ENCODE data around the gene MAPKBP1. TPM values are rescaled to one million over a fixed set of nuclear protein-coding genes. Genes with fewer than 3 reads are reported as not detected.

The MAPKBP1 gene
- total RNA-seq, 1 donor, result 22.8 TPM

DNA sequence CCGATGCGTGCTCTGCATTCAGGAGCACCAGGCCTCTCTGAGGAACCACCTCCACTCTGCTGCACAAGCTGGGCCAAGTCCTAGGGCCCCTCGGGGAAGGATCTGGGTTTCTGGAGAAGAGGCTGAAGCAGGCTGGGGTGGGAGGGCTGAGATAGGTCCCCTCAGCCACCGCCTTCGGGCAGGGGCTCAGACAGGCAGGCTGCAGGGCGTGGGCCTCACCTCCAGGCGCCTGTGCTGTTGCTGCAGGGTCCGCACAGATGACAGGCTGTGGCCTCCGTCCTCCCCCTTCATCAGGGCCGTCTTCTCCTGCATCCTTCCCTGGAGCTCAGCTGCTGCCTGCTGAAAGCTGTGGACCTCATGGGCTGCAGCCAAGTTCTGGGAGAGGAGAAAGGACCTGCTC, 79.5 kb downstream of the MAPKBP1 start:
- Histone ChIP-seq H3K9me3 (ENCODE audit: low read depth, low read length) (no peaks in the 10 kb centered on the region), H3K79me2 (ENCODE audit: insufficient read depth, low read length) (no peaks in the 10 kb centered on the region), H3K27me3 (ENCODE audit: insufficient read depth, low read length) (peaks cover 24% of the 10 kb centered on the region), H2AFZ (ENCODE audit: low read length) (no peak overlapping the region), H3K4me3 (ENCODE audit: insufficient read depth, low read length) (no peak overlapping the region), H3K4me1 (ENCODE audit: insufficient read depth, low read length) (no peaks in the 10 kb centered on the region), H3K27ac (ENCODE audit: low read depth, low read length) (no peak overlapping the region), H3K36me3 (ENCODE audit: insufficient read depth, low read length) (no peaks in the 10 kb centered on the region), H3K4me2 (ENCODE audit: insufficient read depth, low read length) (no peak overlapping the region), H4K20me1 (ENCODE audit: insufficient read depth, low read length) (peaks cover 1% of the 10 kb centered on the region)
- TF ChIP-seq, protein P1, sequence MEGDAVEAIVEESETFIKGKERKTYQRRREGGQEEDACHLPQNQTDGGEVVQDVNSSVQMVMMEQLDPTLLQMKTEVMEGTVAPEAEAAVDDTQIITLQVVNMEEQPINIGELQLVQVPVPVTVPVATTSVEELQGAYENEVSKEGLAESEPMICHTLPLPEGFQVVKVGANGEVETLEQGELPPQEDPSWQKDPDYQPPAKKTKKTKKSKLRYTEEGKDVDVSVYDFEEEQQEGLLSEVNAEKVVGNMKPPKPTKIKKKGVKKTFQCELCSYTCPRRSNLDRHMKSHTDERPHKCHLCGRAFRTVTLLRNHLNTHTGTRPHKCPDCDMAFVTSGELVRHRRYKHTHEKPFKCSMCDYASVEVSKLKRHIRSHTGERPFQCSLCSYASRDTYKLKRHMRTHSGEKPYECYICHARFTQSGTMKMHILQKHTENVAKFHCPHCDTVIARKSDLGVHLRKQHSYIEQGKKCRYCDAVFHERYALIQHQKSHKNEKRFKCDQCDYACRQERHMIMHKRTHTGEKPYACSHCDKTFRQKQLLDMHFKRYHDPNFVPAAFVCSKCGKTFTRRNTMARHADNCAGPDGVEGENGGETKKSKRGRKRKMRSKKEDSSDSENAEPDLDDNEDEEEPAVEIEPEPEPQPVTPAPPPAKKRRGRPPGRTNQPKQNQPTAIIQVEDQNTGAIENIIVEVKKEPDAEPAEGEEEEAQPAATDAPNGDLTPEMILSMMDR (IDR thresholded peaks at IDR 0.05; ENCODE audit: extremely low read depth, low read depth, low read length), result no peak
- DNase-seq (ENCODE audit: insufficient read length, low spot score, missing footprints), result no peak

DNA sequence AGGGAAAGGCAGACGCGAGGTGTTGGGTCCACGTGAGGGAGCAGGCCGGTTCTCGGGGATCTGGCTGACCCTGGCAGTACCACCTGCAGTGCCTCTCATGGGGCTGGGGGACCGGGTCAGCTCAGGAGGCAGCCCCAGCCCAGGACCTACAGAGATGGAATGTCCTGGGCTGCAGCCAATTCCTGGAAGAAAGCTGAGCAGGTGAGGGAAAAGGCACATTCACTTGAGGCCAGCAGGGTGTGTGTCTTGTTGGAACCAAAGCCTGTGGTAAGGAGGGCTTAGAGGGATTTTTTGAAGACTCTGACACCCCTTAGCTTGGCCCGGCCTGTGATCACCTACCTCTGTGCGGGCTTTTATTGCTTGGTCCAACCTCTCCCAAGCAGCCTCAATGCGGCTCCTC, 80.2 kb downstream of the MAPKBP1 start:
- TF ChIP-seq, protein P1 (IDR thresholded peaks at IDR 0.05; ENCODE audit: extremely low read depth, low read depth, low read length), result no peak
- Histone ChIP-seq H3K36me3 (ENCODE audit: insufficient read depth, low read length) (no peaks in the 10 kb centered on the region), H3K4me1 (ENCODE audit: insufficient read depth, low read length) (no peaks in the 10 kb centered on the region), H3K79me2 (ENCODE audit: insufficient read depth, low read length) (no peaks in the 10 kb centered on the region), H3K27ac (ENCODE audit: low read depth, low read length) (no peak overlapping the region), H2AFZ (ENCODE audit: low read length) (no peak overlapping the region), H3K9me3 (ENCODE audit: low read depth, low read length) (no peaks in the 10 kb centered on the region), H4K20me1 (ENCODE audit: insufficient read depth, low read length) (no peaks in the 10 kb centered on the region), H3K4me3 (ENCODE audit: insufficient read depth, low read length) (no peak overlapping the region), H3K4me2 (ENCODE audit: insufficient read depth, low read length) (no peak overlapping the region), H3K27me3 (ENCODE audit: insufficient read depth, low read length) (peaks cover 24% of the 10 kb centered on the region)
- DNase-seq (ENCODE audit: insufficient read length, low spot score, missing footprints), result no peak

DNA sequence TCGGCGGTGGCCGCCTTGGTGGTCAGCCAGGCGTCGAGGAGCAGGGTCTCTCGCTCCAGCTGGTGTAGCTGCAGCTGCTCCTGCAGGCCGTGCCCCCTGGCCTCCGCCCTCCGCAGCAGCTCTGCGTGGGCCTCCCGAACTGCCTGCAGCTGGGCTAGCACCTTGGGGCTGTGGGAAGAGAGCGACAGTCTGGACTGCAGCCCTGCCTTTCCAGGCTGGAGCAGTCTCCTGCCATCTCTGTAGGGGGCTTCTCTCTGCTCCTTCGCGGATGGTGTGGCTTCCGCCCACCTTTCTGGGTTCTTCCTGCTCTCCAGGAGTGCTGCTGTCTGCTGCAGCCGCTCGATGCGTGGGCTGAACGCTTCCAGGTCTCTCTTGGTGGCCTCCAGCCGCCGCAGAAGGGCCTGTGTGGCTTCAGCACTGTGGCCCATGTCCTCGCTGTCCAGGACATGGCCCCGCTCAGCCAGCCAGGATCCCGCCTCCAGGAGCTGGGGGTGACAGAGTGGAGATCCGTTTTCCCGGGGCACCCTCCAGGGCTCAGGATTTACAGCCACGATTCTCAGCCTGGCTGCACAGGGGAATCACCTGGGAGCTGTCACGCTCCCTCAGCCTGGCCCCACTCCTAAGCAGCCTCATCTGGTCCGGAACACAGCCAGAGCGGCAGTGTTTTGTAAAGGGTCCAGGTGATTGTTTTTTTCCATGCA, 81.1 kb downstream of the MAPKBP1 start:
- H2AFZ ChIP-seq (ENCODE audit: low read length), result no peak overlapping the region

DNA sequence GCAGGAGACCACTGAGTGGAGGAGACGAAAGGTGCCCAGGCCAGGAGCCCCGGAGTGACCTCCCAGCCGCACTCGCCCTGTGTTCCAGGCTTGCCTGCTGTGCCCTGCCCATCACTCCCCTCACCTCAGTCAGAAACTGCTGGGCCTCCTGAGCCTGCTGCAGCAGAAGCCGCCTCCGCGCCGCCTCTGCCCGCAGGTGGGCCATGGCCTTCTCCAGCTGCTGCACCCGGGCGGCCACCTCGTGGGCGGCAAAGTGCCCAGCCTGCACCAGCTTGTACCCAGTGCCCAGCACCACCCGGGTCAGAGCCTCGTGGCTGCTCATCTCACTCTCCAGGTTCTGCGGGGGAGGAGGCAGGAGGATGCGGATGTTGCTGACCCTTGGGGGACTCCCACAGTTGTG, 82.0 kb downstream of the MAPKBP1 start:
- TF ChIP-seq, protein P1 (IDR thresholded peaks at IDR 0.05; ENCODE audit: extremely low read depth, low read depth, low read length), result no peak
- Histone ChIP-seq H3K4me3 (ENCODE audit: insufficient read depth, low read length) (no peak overlapping the region), H3K27me3 (ENCODE audit: insufficient read depth, low read length) (peaks cover 16% of the 10 kb centered on the region)

More for the DNA sequence above, 81.1 kb downstream of the MAPKBP1 start:
- Histone ChIP-seq H4K20me1 (ENCODE audit: insufficient read depth, low read length) (no peaks in the 10 kb centered on the region), H3K27me3 (ENCODE audit: insufficient read depth, low read length) (peaks cover 24% of the 10 kb centered on the region), H3K36me3 (ENCODE audit: insufficient read depth, low read length) (no peaks in the 10 kb centered on the region), H3K27ac (ENCODE audit: low read depth, low read length) (no peak overlapping the region), H3K9me3 (ENCODE audit: low read depth, low read length) (no peaks in the 10 kb centered on the region), H3K4me1 (ENCODE audit: insufficient read depth, low read length) (no peaks in the 10 kb centered on the region), H3K4me2 (ENCODE audit: insufficient read depth, low read length) (no peak overlapping the region), H3K79me2 (ENCODE audit: insufficient read depth, low read length) (no peaks in the 10 kb centered on the region), H3K4me3 (ENCODE audit: insufficient read depth, low read length) (no peak overlapping the region)
- DNase-seq (ENCODE audit: insufficient read length, low spot score, missing footprints), result no peak
- TF ChIP-seq, protein P1 (IDR thresholded peaks at IDR 0.05; ENCODE audit: extremely low read depth, low read depth, low read length), result no peak

More for the DNA sequence above, 82.0 kb downstream of the MAPKBP1 start:
- no peaks in the 10 kb centered on the region for H3K9me3 ChIP-seq (ENCODE audit: low read depth, low read length)
- no peak for DNase-seq (ENCODE audit: insufficient read length, low spot score, missing footprints)
- H3K27ac ChIP-seq (ENCODE audit: low read depth, low read length), result no peak overlapping the region
- H4K20me1 ChIP-seq (ENCODE audit: insufficient read depth, low read length), result no peaks in the 10 kb centered on the region
- H3K36me3 ChIP-seq (ENCODE audit: insufficient read depth, low read length), result no peaks in the 10 kb centered on the region
- no peaks in the 10 kb centered on the region for H3K4me1 ChIP-seq (ENCODE audit: insufficient read depth, low read length)
- no peaks in the 10 kb centered on the region for H3K79me2 ChIP-seq (ENCODE audit: insufficient read depth, low read length)
- H3K4me2 ChIP-seq (ENCODE audit: insufficient read depth, low read length), result no peak overlapping the region
- no peak overlapping the region for H2AFZ ChIP-seq (ENCODE audit: low read length)

All from osteoblast (primary cell).